ENCODE measurements around the gene ALCAM.
A peak's percentile ranks its signal among the peaks of the same experiment; 100 is the strongest.
"Not testable (repeated sequence)": the region's sequence is repeated elsewhere in the genome, so short reads cannot be mapped to it uniquely, and the experiment has no call there.

ALCAM gene

GRCh38 chr3:105356988-105357387 lies 9.7 kb upstream of the ALCAM start:
- no peak for DNase-seq

GRCh38 chr3:105359098-105359762 lies 7.5 kb upstream of the ALCAM start:
- no peak for DNase-seq

GRCh38 chr3:105360003-105360402 lies 6.7 kb upstream of the ALCAM start:
- no peak for DNase-seq

- no peak for DNase-seq
Observed at GRCh38 chr3:105362021-105362665, 4.6 kb upstream of the ALCAM start.

GRCh38 chr3:105364128-105364527 lies 2.6 kb upstream of the ALCAM start:
- DNase-seq: no peak

- no peak for DNase-seq
Observed at GRCh38 chr3:105365081-105365390, 1.7 kb upstream of the ALCAM start.

- no peak for DNase-seq
Observed at GRCh38 chr3:105365391-105366325, 1.1 kb upstream of the ALCAM start.

- peak; percentile 10 for DNase-seq
Observed at GRCh38 chr3:105367063-105367405, 325 bp downstream of the ALCAM start.

GRCh38 chr3:105367406-105368213 lies 901 bp downstream of the ALCAM start:
- DNase-seq: peak; percentile 23

GRCh38 chr3:105368566-105369499 lies 2.1 kb downstream of the ALCAM start:
- peak; percentile 68 for DNase-seq

GRCh38 chr3:105369500-105370371 lies 3.0 kb downstream of the ALCAM start:
- DNase-seq: peak; percentile 14

GRCh38 chr3:105373383-105373782 lies 6.7 kb downstream of the ALCAM start:
- DNase-seq: no peak

- DNase-seq: no peak
Observed at GRCh38 chr3:105375750-105376511, 9.2 kb downstream of the ALCAM start.

- no peak for DNase-seq
Observed at GRCh38 chr3:105377716-105378115, 11.0 kb downstream of the ALCAM start.

- DNase-seq: no peak
Observed at GRCh38 chr3:105385179-105385578, 18.5 kb downstream of the ALCAM start.

- no peak for DNase-seq
Observed at GRCh38 chr3:105385819-105386508, 19.3 kb downstream of the ALCAM start.

- DNase-seq: no peak
Observed at GRCh38 chr3:105387122-105387751, 20.5 kb downstream of the ALCAM start.

GRCh38 chr3:105388176-105388575 lies 21.5 kb downstream of the ALCAM start:
- no peak for DNase-seq

- DNase-seq: not testable (repeated sequence)
Observed at GRCh38 chr3:105389759-105390158, 23.1 kb downstream of the ALCAM start.
